ENCODE measurements around the gene HDAC4. TPM values are rescaled to one million over a fixed set of nuclear protein-coding genes. Genes with fewer than 3 reads are reported as not detected.

Gene HDAC4
- total RNA-seq, 2 experiments from 2014 or later: 25.2 to 65.1 TPM

- ATAC-seq: no peak
- no peak for DNase-seq
- peaks cover 12% of the 10 kb centered on the region for H3K4me1 Mint-ChIP-seq
- peaks cover 1% of the 10 kb centered on the region for H3K36me3 Mint-ChIP-seq
- H3K27ac Mint-ChIP-seq: no peak overlapping the region
- CTCF ChIA-PET: no interaction called here
- H3K27me3 Mint-ChIP-seq: no peaks in the 10 kb centered on the region
- no peak overlapping the region for H3K4me3 Mint-ChIP-seq
- H3K9me3 Mint-ChIP-seq (ENCODE audit: low read depth): no peaks in the 10 kb centered on the region
Measured at GRCh38 chr2:239245872-239246721, 154.7 kb downstream of the HDAC4 start.

GRCh38 chr2:239245107-239245506 lies 155.7 kb downstream of the HDAC4 start:
- Mint-ChIP-seq H3K36me3 (peaks cover 1% of the 10 kb centered on the region), H3K4me3 (no peak overlapping the region), H3K9me3 (ENCODE audit: low read depth) (no peaks in the 10 kb centered on the region), H3K4me1 (peaks cover 12% of the 10 kb centered on the region), H3K27ac (no peak overlapping the region), H3K27me3 (no peaks in the 10 kb centered on the region)
- CTCF ChIA-PET: no interaction called here
- no peak for ATAC-seq
- DNase-seq: no peak

- Mint-ChIP-seq H3K4me3 (no peak overlapping the region), H3K36me3 (peaks cover 1% of the 10 kb centered on the region), H3K4me1 (peaks cover 12% of the 10 kb centered on the region), H3K9me3 (ENCODE audit: low read depth) (no peaks in the 10 kb centered on the region), H3K27me3 (no peaks in the 10 kb centered on the region), H3K27ac (no peak overlapping the region)
- DNase-seq (no peak), ATAC-seq (no peak)
- CTCF ChIA-PET: no interaction called here
Measured at GRCh38 chr2:239244625-239245024, 156.2 kb downstream of the HDAC4 start.

GRCh38 chr2:239241431-239241960 lies 159.3 kb downstream of the HDAC4 start:
- H3K4me3 Mint-ChIP-seq: no peak overlapping the region
- DNase-seq (no peak), ATAC-seq (no peak)
- H3K27me3 Mint-ChIP-seq: no peaks in the 10 kb centered on the region
- no peaks in the 10 kb centered on the region for H3K9me3 Mint-ChIP-seq (ENCODE audit: low read depth)
- no peak overlapping the region for H3K27ac Mint-ChIP-seq
- H3K36me3 Mint-ChIP-seq: peaks cover 1% of the 10 kb centered on the region
- CTCF ChIA-PET: no interaction called here
- peaks cover 2% of the 10 kb centered on the region for H3K4me1 Mint-ChIP-seq

GRCh38 chr2:239240414-239240881 lies 160.4 kb downstream of the HDAC4 start:
- H3K27ac Mint-ChIP-seq: no peak overlapping the region

GRCh38 chr2:239239607-239240413 lies 161.0 kb downstream of the HDAC4 start:
- no peak for ATAC-seq
- peaks cover 3% of the 10 kb centered on the region for H3K36me3 Mint-ChIP-seq
- no peak overlapping the region for H3K4me3 Mint-ChIP-seq
- H3K4me1 Mint-ChIP-seq: peaks cover 4% of the 10 kb centered on the region
- peak; percentile 26 for DNase-seq
- no peaks in the 10 kb centered on the region for H3K27me3 Mint-ChIP-seq
- CTCF ChIA-PET: no interaction called here
- H3K27ac Mint-ChIP-seq: no peak overlapping the region
- no peaks in the 10 kb centered on the region for H3K9me3 Mint-ChIP-seq (ENCODE audit: low read depth)

More at GRCh38 chr2:239240414-239240881, 160.4 kb downstream of the HDAC4 start:
- Mint-ChIP-seq H3K36me3 (peaks cover 3% of the 10 kb centered on the region), H3K27me3 (no peaks in the 10 kb centered on the region), H3K4me1 (peaks cover 2% of the 10 kb centered on the region), H3K9me3 (ENCODE audit: low read depth) (no peaks in the 10 kb centered on the region), H3K4me3 (no peak overlapping the region)
- CTCF ChIA-PET: no interaction called here
- DNase-seq (peak; percentile 31), ATAC-seq (no peak)

- peaks cover 6% of the 10 kb centered on the region for H3K4me1 Mint-ChIP-seq
- no peaks in the 10 kb centered on the region for H3K9me3 Mint-ChIP-seq (ENCODE audit: low read depth)
- no peak for ATAC-seq
- no peaks in the 10 kb centered on the region for H3K27me3 Mint-ChIP-seq
- H3K36me3 Mint-ChIP-seq: peaks cover 4% of the 10 kb centered on the region
- H3K4me3 Mint-ChIP-seq: no peak overlapping the region
- CTCF ChIA-PET: interaction anchor here (1.3 kb wide), 1 partner anchor 14 kb away, joined by 3 read pairs; no protein-coding TSS in a partner anchor
- no peak overlapping the region for H3K27ac Mint-ChIP-seq
- peak; percentile 14 for DNase-seq
Measured at GRCh38 chr2:239238839-239239606, 161.8 kb downstream of the HDAC4 start.

- DNase-seq: peak; percentile 38
Measured at GRCh38 chr2:239238381-239238780, 162.4 kb downstream of the HDAC4 start.

GRCh38 chr2:239236808-239237205 lies 164.0 kb downstream of the HDAC4 start:
- H3K36me3 Mint-ChIP-seq: peaks cover 10% of the 10 kb centered on the region
- no peaks in the 10 kb centered on the region for H3K9me3 Mint-ChIP-seq (ENCODE audit: low read depth)
- peaks cover 16% of the 10 kb centered on the region for H3K4me1 Mint-ChIP-seq
- H3K4me3 Mint-ChIP-seq: no peak overlapping the region
- H3K27ac Mint-ChIP-seq: no peak overlapping the region
- CTCF ChIA-PET: no interaction called here
- DNase-seq (peak; percentile 21), ATAC-seq (no peak)
- no peaks in the 10 kb centered on the region for H3K27me3 Mint-ChIP-seq

More at GRCh38 chr2:239238381-239238780, 162.4 kb downstream of the HDAC4 start:
- Mint-ChIP-seq H3K4me1 (peaks cover 7% of the 10 kb centered on the region), H3K4me3 (no peak overlapping the region), H3K9me3 (ENCODE audit: low read depth) (no peaks in the 10 kb centered on the region), H3K27ac (no peak overlapping the region), H3K27me3 (no peaks in the 10 kb centered on the region), H3K36me3 (peaks cover 7% of the 10 kb centered on the region)
- ATAC-seq: no peak
- CTCF ChIA-PET: interaction anchor here (1.3 kb wide), 1 partner anchor 14 kb away, joined by 3 read pairs; no protein-coding TSS in a partner anchor

GRCh38 chr2:239236043-239236807 lies 164.6 kb downstream of the HDAC4 start:
- CTCF ChIA-PET: no interaction called here

GRCh38 chr2:239235311-239235710 lies 165.5 kb downstream of the HDAC4 start:
- peaks cover 28% of the 10 kb centered on the region for H3K4me1 Mint-ChIP-seq
- CTCF ChIA-PET: no interaction called here
- H3K36me3 Mint-ChIP-seq: peaks cover 10% of the 10 kb centered on the region
- DNase-seq (no peak), ATAC-seq (no peak)
- no peaks in the 10 kb centered on the region for H3K27me3 Mint-ChIP-seq
- H3K27ac Mint-ChIP-seq: no peak overlapping the region
- H3K4me3 Mint-ChIP-seq: no peak overlapping the region
- H3K9me3 Mint-ChIP-seq (ENCODE audit: low read depth): no peaks in the 10 kb centered on the region

More at GRCh38 chr2:239236043-239236807, 164.6 kb downstream of the HDAC4 start:
- Mint-ChIP-seq H3K4me3 (no peak overlapping the region), H3K27me3 (no peaks in the 10 kb centered on the region), H3K36me3 (peaks cover 10% of the 10 kb centered on the region), H3K4me1 (peaks cover 18% of the 10 kb centered on the region), H3K9me3 (ENCODE audit: low read depth) (no peaks in the 10 kb centered on the region), H3K27ac (no peak overlapping the region)
- no peak for ATAC-seq
- peak; percentile 23 for DNase-seq

All from activated CD8-positive, alpha-beta memory T cell treated with anti-CD3 and anti-CD28 coated beads, Interleukin-2, amount 10 ng/mL, durations not matched to agents 7 days and 5 days (primary cell).